Natural killer cell treated with Interleukin-12 subunit alpha and Interleukin-12 subunit beta and Interleukin-15 and Interleukin-18, amount 100 ng/mL, for 72 hours (primary cell): ENCODE results near the gene DNMT3L. TPM values are rescaled to one million over a fixed set of nuclear protein-coding genes. Genes with fewer than 3 reads are reported as not detected.
A peak's percentile ranks its signal among the peaks of the same experiment; 100 is the strongest.
"Not testable (repeated sequence)": the region's sequence is repeated elsewhere in the genome, so short reads cannot be mapped to it uniquely, and the experiment has no call there.

ENCODE experiments used
- ATAC-seq, 2 donors: fragments of 150-1000 bp; cut with Tn5 transposase in 1 of 2; sonication (Bioruptor Pico), chemical (Tn5 transposase) in 1 of 2; 2 replicates each; pipeline ENCODE4 v1.10.0; 2021
- DNase-seq: peaks from one replicate; pipeline ENCODE4 v3.0.0; 2022; ENCODE audit warnings: low spot score
- H3K27ac Mint-ChIP-seq, 2 donors: 1 replicate in 1 of 2; 2 replicates in 1 of 2; pipeline ENCODE4 v1.8.0; 2022; ENCODE audit warnings: mixed read lengths in 2 of 2, mild to moderate bottlenecking in 1 of 2, moderate library complexity in 1 of 2
- H3K27me3 Mint-ChIP-seq, 2 donors: 1 replicate in 1 of 2; 2 replicates in 1 of 2; pipeline ENCODE4 v1.8.0; 2022; ENCODE audit warnings: mixed read lengths in 2 of 2
- H3K36me3 Mint-ChIP-seq: one replicate; pipeline ENCODE4 v1.8.0; 2022; ENCODE audit warnings: mixed read lengths
- H3K4me1 Mint-ChIP-seq, 2 donors: 1 replicate in 1 of 2; 2 replicates in 1 of 2; pipeline ENCODE4 v1.8.0; 2022; ENCODE audit warnings: low read depth in 2 of 2, mixed read lengths in 2 of 2, mild to moderate bottlenecking in 1 of 2
- H3K4me3 Mint-ChIP-seq: one replicate; pipeline ENCODE4 v1.8.0; 2022; ENCODE audit warnings: mixed read lengths
- H3K9me3 Mint-ChIP-seq: 2 replicates; pipeline ENCODE4 v1.8.0; 2022; ENCODE audit warnings: mixed read lengths
- total RNA-seq, 2 donors: library from RNA; stranded (reverse); gene quantifications; one replicate each; pipeline ENCODE4 v1.2.3, GENCODE V29; 2022

The DNMT3L gene
- total RNA-seq, 2 donors from 2014 or later = not detected

GRCh38 chr21:44260066-44260465, 1.6 kb downstream of the DNMT3L start:
- Mint-ChIP-seq H3K36me3 (no peaks in the 10 kb centered on the region), H3K4me1 (no peaks in the 10 kb centered on the region), H3K27ac (no peak overlapping the region), H3K4me3 (no peak overlapping the region), H3K27me3 (no peaks in the 10 kb centered on the region), H3K9me3 (no peaks in the 10 kb centered on the region)
- ATAC-seq (no peak), DNase-seq (no peak)

GRCh38 chr21:44259082-44259705, 2.5 kb downstream of the DNMT3L start:
- Mint-ChIP-seq H3K4me1 (no peaks in the 10 kb centered on the region), H3K36me3 (no peaks in the 10 kb centered on the region), H3K27ac (no peak overlapping the region), H3K27me3 (peaks cover 0 to 2% of the 10 kb centered on the region in 2 donors), H3K9me3 (no peaks in the 10 kb centered on the region), H3K4me3 (no peak overlapping the region)
- no peak for ATAC-seq
- no peak for DNase-seq

GRCh38 chr21:44258056-44258725, 3.5 kb downstream of the DNMT3L start:
- no peak overlapping the region for H3K4me3 Mint-ChIP-seq
- no peak for ATAC-seq
- H3K27ac Mint-ChIP-seq = no peak overlapping the region
- no peak for DNase-seq
- H3K9me3 Mint-ChIP-seq = no peaks in the 10 kb centered on the region
- H3K27me3 Mint-ChIP-seq = peaks cover 0 to 2% of the 10 kb centered on the region in 2 donors
- no peaks in the 10 kb centered on the region for H3K36me3 Mint-ChIP-seq
- H3K4me1 Mint-ChIP-seq = no peaks in the 10 kb centered on the region

- DNase-seq (peak; percentile 31), ATAC-seq (no peak)
- Mint-ChIP-seq H3K4me3 (no peak overlapping the region), H3K27ac (no peak overlapping the region), H3K36me3 (no peaks in the 10 kb centered on the region), H3K4me1 (no peaks in the 10 kb centered on the region), H3K9me3 (no peaks in the 10 kb centered on the region), H3K27me3 (peaks cover 0 to 2% of the 10 kb centered on the region in 2 donors)
Observed at GRCh38 chr21:44255511-44255981, 6.2 kb downstream of the DNMT3L start.

- Mint-ChIP-seq H3K27me3 (peaks cover 0 to 2% of the 10 kb centered on the region in 2 donors), H3K4me1 (no peaks in the 10 kb centered on the region), H3K9me3 (no peaks in the 10 kb centered on the region), H3K27ac (no peak overlapping the region), H3K36me3 (no peaks in the 10 kb centered on the region), H3K4me3 (no peak overlapping the region)
- DNase-seq = peak; percentile 42
- ATAC-seq = peak in 1 of 2 donors; percentile 13
Observed at GRCh38 chr21:44253832-44254710, 7.6 kb downstream of the DNMT3L start.

- ATAC-seq, DNase-seq, H3K27ac Mint-ChIP-seq, H3K9me3 Mint-ChIP-seq, H3K36me3 Mint-ChIP-seq, H3K4me1 Mint-ChIP-seq, H3K27me3 Mint-ChIP-seq, H3K4me3 Mint-ChIP-seq: not testable (repeated sequence)
Observed at GRCh38 chr21:44249204-44250037, 12.3 kb downstream of the DNMT3L start.

- H3K9me3 Mint-ChIP-seq, H3K27me3 Mint-ChIP-seq, H3K36me3 Mint-ChIP-seq, DNase-seq, ATAC-seq, H3K27ac Mint-ChIP-seq, H3K4me3 Mint-ChIP-seq, H3K4me1 Mint-ChIP-seq: not testable (repeated sequence)
Observed at GRCh38 chr21:44247904-44248303, 13.8 kb downstream of the DNMT3L start.

- not testable (repeated sequence) for DNase-seq, H3K9me3 Mint-ChIP-seq, H3K4me1 Mint-ChIP-seq, H3K4me3 Mint-ChIP-seq, H3K27me3 Mint-ChIP-seq, H3K36me3 Mint-ChIP-seq, H3K27ac Mint-ChIP-seq
- peak; percentile 60 to 75 for ATAC-seq
Observed at GRCh38 chr21:44243980-44244379, 17.7 kb downstream of the DNMT3L start.

GRCh38 chr21:44241281-44241680, 20.4 kb downstream of the DNMT3L start:
- not testable (repeated sequence) for H3K27ac Mint-ChIP-seq, H3K9me3 Mint-ChIP-seq, H3K4me1 Mint-ChIP-seq, ATAC-seq, DNase-seq, H3K36me3 Mint-ChIP-seq, H3K27me3 Mint-ChIP-seq, H3K4me3 Mint-ChIP-seq

GRCh38 chr21:44240842-44241241, 20.9 kb downstream of the DNMT3L start, which contains the start of gene ICOSLG:
Gene ICOSLG (minus strand): TSS chr21:44240943. CDS start chr21:44240817, 126 bp downstream.
- not testable (repeated sequence) for H3K36me3 Mint-ChIP-seq, H3K27ac Mint-ChIP-seq, DNase-seq, H3K4me3 Mint-ChIP-seq, H3K9me3 Mint-ChIP-seq, H3K4me1 Mint-ChIP-seq, H3K27me3 Mint-ChIP-seq
- peak; percentile 78 to 92 for ATAC-seq

GRCh38 chr21:44240353-44240752, 21.3 kb downstream of the DNMT3L start:
- peak; percentile 54 to 57 for ATAC-seq
- H3K27me3 Mint-ChIP-seq, H3K4me3 Mint-ChIP-seq, DNase-seq, H3K9me3 Mint-ChIP-seq, H3K36me3 Mint-ChIP-seq, H3K27ac Mint-ChIP-seq, H3K4me1 Mint-ChIP-seq: not testable (repeated sequence)

- H3K4me1 Mint-ChIP-seq, H3K27ac Mint-ChIP-seq, H3K9me3 Mint-ChIP-seq, H3K4me3 Mint-ChIP-seq, ATAC-seq, H3K36me3 Mint-ChIP-seq, DNase-seq, H3K27me3 Mint-ChIP-seq: not testable (repeated sequence)
Observed at GRCh38 chr21:44229561-44229960, 32.1 kb downstream of the DNMT3L start.

GRCh38 chr21:44228109-44228508, 33.6 kb downstream of the DNMT3L start:
- H3K9me3 Mint-ChIP-seq, H3K4me1 Mint-ChIP-seq, H3K36me3 Mint-ChIP-seq, H3K27me3 Mint-ChIP-seq, H3K27ac Mint-ChIP-seq, ATAC-seq, H3K4me3 Mint-ChIP-seq, DNase-seq: not testable (repeated sequence)
